DMS 273 (cell line): Measurements from ENCODE around the gene CEBPG.
A peak's percentile ranks its signal among the peaks of the same experiment; 100 is the strongest.

Experiments
- DNase-seq: peaks from one replicate; lab custom pipeline; 2025; ENCODE audit not compliant: unreplicated experiment; lab: John Stamatoyannopoulos, UW

CEBPG gene

DNA sequence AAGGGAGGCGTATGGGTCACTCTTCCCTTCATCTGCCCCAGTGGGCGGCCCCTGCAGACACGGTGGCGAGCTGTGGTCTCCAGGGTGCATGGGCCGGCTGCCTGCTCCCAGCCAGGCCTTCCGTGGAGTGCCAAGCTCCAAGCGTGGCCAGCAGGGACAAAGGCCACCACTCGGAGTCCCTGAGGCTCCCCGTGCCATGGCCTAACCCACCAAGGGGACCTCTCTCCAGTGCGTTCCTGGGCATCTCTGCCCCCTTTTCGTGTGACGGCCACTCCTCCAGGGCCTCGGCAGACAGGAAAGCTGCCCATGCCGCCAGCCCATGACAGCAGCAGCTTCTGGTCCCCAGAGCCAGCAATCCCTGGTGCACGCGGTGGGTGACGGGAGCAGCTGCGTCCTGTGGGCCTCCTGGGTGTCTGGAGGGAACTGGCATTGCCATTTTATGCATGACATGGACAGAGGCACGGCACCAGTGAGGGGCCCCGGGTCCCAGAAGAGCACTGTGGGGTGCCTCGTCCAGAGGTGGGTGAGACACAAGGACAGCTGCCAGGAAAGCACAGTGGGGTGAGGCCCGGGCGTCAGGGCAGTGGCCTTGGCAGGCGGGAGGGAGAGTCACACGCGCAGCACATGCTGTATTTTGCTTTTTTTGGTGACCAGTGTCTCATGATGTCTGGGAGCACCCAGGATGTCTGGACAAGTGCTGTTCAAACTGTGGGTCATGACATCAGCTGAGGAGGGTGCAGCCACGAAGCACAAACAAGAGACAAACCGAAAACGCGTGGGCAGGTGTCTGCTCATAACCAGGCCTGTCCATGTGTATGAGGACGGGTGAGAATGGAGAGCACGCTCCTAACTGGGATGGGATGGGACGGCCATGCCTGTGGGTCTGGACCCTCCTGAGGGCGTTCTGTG is 32.3 kb downstream of the CEBPG start:
- no peak for DNase-seq

DNA sequence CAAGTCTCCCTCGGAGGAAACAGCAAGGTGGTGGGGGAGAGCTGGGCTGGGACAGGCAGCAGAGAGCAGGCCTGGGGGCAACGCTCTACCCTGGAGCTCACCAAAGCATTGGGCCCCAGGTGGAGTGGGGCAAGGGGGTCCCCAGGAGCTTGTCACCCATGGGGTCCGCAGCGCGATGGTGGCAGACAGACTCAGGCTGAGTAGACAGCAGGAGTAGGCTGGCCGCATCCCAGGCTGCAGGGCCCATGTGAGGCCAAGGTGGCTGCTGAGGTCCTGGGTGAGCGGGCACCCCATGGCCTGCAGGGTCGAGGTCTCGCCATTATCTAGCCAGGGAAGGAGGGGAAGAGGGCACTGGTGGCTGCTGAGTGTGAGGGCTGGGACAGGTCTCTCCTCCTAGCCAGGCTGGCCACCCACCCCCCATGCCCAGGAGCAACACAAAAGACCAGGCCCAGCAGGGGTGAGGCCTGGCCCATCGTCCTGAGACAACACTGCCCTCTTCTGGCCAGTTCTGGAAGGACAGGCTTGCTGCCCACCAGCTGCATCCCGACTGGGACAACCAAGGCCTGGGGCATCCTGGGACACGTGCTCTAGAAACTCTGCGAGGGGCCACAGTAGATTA is 33.1 kb downstream of the CEBPG start:
- peak; percentile 79 for DNase-seq

DNA sequence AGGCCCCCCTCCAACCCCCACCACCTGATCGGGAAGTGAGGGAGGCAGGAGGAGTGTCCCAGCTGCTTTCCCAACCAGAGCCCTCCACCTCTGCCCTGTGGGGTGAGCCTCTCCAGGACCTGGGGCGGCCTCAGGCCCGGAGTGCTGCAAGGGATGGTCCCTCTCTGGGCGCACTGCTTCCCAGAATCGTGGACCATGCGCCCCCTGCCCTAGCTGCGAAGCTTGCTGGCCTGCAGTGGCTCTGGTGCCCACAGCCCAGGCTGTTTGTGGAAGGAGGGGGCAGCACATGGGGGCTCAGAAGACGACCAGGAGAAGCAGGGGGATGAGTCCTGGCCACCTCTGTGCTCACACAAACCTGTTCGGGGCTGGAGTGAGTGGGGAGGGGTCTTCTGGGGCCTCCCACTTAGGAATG is 33.6 kb downstream of the CEBPG start:
- DNase-seq, result no peak

DNA sequence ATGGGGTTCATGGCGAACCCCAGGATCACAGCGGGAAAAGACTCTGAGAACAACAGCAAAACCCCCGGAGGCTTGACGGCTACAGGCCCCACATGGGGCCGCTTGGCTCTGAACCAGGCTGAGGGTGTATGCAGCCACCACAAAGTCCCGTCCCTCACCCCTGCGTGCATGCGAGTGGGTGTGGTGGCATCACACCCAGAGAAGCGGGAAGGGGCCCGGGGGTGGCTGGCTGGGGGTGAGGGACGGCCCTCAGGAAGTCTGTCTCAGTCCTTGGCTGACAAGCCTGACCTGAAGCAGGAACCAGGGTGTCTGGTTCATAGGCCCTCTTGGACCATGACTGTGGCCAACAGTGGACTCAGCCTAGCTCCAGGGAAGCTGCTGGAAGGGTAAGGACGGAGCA is 34.2 kb downstream of the CEBPG start:
- no peak for DNase-seq

DNA sequence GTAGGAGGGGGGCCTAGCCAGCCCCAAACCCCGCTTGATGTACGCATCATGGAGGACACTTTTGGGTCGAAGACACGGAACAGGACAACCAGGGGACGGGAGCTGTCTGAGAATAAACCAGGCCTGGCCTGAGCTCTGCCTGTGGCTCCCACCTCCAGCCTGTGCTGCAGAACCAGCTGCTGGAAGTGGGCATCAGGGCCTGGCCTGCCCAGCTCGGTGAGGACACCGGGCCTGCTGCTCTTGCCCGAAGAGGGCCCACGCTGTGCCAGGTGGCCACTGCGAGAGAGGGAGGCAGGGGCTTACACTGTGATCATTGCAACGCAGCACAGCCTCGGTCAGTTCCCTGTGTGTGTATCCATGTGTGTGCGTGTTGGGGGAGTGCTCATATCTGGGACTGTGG is 34.6 kb downstream of the CEBPG start:
- DNase-seq, result no peak

DNA sequence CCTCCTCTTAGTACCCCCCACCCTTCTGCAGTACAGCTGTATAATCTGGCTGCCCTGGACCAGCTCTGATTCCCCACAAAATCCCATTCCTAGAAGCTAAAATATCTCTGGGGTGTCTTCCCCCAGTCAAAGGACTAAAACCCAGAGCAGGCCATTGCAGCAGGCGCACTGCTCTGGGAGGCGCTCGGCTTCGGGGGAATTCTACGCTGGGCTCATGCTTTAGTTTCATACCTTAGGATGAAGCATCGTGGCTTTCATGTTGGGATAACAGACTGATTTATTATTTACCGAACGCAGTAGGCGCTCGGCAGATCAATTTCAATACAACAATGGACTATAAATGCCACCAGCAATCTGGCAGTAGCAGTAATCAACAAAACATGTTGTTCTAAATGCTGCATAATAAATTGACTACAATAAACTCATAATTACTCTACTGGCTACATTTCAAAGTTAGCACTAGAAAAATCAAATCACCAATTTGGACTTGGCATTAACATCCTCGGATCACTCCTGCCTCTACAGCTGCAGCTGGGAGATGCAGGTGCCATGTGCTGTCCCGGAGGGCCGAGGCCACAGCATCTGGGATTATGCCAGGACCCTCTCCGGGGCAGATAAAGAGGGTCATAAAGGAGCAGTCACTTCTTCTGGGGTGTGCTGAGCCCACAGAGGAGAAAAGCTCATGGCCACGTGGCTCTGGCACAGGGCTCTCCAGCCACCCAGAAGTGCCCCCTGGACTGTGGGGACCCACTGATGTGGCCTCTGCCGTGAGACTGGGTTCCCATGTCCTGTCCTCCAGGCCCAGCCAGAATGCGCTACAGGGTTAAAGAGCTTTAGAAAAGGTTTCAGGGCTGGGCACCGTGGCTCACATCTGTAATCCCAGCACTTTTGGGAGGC is 35.3 kb downstream of the CEBPG start:
- DNase-seq, result no peak

DNA sequence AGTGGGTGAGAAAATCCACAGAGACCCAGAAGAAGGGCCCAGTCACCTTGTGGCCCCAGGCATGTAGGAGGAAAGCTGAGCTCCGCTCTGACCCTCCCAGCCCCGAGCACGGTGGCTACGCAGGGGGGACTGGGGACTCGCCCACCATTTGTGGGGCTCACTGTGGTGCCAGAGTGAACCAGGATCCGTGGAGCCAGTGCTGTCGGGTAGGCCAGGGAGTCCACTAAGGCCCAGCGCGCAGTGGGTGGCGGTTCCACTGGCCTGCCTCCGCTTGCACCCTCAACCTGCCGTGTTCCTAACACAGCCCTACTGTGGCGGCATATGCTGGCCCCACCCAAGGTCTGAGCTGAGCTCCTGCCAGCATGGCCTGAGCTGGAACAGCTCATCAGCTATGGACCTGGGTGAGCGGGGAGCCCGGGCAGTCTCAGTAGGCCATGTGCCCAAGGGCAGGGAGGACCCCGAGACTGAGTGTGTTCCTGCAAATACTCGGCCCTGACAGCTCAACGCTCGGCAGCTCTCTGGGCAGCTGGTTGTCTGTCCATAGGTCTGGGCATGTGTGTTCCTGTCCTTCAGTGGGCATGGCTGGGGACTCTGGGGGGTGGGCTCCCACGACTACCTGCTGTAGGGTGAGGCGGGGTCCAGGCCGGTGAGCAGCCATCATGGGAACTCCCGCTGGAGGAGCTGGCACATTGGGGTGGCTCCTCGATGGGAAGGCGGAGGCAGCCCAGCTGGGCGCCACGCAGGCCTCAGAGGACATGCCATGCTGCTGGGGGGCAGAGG is 36.6 kb downstream of the CEBPG start:
- no peak for DNase-seq

DNA sequence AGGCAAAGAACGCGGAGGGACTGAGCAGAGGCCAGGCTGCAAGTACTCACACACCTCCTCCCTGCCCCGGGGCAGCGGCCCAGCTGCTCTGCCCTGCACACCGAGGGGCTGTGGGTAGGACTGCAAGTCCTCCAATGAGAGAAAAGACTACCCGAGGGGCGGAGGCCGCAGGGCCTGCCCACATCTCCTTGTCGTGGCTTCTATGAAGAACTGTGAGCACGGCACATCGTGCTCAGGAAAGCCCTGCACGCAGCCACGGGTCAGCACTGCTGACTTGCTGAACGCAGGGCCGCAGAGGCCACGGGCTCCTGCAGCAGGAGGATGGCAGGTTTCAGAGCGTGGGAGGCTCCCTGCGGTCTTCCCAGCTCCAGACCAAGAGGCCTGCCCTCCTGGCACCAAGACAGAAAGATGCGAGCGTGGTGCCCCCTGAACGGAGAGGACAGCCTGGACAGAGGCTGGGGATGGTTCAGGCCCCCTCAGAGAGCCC is 37.4 kb downstream of the CEBPG start:
- DNase-seq, result no peak

DNA sequence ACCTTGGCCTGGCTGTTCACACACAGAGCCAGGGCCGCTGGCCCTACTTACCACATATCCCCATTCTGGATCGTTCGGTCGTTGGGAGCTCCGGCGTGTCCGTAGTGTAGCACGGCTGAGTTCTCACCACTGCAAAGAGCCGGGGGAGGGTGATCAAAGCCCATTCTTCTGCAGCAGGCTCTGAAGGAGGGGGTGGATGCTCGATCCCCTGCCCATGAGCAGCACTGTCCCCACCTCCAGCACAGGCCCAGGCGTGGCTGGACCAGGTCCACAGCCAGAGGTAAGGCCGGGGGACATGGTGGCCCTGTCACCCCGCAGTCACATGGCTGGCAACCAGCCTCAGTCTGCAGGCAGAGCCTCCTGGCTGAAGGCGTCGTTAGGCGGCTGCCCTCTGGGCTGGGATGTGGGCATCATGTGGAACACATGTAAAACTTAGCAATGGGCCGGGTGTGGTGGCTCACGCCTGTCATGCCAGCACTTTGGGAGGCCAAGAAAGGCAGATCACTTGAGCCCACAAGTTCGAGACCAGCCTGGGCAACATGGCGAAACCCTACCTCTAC is 38.2 kb downstream of the CEBPG start:
- DNase-seq, result no peak

DNA sequence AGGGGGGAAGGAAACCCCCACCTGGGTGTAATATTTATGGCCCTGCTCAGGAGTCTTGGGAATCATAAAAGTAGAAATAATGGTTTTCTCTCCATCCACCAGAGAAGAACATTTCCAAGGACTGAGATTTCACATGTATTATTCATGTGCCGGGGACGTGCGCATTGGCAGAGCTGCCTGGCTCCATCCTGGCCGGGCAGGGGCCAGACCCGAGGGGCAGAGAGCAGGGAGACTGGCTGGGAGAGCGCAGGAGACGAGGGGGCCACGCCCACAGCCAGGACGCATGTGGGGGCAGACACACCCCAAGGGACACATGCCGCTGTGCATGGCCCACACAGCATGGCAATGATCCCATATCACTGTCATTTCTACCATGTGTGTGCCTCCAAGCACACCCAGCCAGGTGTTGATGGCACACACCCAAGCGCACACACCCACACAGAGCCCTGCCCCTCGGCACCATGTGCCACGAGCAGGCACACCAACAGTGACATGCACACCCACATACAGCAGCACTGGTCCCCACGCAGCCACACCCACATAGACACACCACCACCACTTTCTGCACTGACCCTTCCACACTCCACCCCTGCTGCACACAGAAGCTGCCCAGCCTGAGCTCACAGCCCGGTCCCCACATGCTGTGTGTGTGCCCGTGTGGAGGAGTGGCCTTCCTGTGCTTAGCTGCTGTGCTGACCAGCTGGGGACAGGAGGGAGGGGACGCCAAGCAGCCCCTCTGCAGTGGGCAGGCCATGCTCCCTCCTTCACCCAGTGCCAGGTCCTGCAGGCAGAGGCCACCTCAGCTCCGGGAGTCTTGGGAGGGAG is 39.3 kb downstream of the CEBPG start:
- DNase-seq, result no peak

DNA sequence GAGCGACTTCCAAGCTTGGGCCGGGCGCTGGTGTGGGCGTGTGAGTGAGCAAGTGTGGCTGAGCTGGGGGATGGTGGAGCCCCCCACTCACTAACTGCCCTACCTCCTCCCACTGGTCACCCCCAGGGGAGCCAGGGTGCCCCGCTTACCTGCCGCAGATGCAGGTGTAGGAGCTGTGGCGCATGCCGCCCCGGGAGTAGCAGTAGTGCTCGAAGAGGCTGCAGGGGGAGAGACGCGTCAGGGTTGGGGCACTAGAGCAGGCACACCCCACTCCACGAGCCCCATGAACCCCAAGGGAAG is 39.9 kb downstream of the CEBPG start:
- DNase-seq, result no peak

DNA sequence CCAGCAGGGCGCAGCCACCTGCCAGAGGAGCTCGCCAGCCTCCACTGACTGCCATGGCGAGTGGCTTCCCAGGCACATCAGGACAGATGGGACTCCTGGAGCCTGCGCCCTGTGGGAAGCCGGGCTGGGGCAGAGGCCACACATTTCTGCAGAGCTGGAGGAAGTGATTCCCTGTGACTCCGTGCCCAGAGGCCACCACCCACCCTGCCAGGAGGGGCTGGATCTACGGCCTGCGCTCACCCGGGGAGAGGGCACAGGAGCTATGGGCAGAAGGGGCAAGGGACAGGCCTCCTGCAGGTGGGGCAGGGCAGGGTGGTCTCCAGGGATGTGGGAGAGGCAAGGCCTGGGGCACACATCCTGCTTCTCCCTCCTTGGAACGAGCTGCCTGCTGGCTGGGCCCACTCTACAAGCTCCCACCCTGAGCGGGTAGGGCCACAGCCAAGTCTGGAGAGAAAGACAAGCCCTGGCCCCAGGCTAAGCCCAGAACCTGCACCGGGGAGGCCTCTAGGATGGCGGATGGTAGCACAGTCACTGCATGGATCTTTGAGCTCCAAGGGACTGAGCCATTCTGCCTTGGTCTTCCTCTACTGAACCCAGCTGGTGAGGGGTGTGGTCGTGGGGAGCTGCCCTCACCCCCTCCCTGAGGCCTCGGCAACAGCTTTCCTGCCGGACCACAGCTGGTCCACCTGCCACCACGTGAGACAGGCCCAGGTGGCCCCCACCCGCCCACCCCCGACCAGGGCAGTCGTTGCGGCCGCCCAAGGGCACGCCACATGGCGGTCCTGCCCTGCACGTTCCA is 40.6 kb downstream of the CEBPG start:
- no peak for DNase-seq

DNA sequence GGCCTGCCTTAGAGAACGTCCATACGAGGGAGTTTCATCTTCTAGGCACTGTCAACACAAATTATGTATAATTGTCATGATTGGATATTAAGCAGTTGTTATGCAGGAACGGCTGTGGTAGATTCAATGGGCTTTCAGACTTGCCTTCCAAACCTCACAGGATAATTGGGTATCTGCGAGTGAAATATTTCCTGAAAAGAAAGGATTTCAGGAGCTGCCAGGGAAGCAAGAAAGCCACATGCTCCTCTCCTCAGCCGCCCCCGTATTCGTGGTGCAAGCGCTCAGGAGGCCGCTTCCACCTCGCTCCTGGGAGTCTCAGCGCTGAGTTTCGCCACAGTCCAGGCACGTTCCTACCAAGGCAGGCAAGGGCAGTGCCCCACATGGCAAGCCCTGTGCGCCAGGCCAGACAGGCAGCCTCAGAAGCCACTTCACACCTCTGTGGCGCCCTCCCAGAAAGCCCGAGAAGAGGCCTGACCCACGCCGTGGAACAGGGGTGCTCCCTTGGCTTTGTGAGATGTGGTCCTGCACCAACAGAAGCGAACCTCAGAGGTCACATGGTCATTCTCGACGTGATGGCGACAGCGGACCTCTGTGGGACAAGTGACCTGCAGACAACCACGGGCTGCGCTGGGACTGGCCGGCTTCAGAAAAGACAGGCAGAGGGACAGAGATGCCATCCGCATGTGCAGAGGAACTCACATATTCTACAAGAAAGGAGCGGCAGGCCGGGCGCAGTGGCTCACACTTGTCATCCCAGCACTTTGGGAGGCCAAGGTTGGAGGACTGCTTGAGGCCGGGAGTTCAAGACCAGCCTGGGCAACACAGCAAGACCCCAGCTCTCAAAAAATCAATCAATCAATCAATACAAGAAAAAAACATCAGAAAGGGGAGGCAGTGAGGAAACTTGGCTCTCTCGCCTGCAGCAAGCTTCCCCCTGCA is 41.4 kb downstream of the CEBPG start:
- DNase-seq, result no peak

DNA sequence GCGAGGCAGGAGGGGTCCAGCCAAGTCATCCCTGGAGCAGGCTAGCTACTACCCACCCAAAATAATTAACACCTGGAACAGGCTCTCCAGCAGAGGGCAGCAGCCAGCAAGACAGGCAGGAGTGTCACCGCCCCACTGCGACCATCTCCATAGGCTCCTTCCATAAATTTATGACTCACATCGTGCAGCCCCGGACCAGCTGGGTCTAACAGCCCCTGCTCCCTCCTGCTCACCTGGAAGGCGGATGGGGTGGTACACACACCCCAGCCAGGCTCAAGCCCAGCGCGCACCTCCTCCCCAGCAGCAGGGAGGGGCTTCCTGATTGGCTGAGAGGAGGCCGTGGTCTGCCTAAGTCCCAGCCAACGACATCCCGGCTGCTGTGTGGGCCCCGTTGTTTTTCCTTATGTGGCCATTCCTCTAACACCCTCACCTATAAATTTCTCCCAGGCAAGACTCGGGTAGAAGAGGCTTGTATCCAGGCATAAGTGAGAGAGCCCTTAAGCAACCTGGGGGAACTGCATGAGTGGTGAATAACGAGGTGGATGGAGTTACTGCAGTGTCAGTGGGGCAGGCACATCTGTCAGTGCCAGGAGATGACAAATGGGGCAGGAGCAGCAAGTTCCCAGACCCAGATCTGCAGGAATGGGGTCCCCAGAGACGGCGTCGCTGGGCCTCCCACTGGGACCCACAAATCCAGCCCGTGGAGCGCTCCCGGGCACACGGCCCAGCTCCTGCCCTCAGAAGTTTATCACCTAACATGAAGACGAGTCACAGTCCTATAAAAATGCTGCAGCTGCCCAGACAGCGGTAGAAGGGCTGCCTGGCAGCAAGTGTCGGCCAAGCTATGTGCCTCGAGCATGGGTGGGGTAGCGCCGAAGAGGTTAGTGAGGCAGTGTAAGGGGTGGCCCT is 43.1 kb downstream of the CEBPG start:
- peak; percentile 86 for DNase-seq

DNA sequence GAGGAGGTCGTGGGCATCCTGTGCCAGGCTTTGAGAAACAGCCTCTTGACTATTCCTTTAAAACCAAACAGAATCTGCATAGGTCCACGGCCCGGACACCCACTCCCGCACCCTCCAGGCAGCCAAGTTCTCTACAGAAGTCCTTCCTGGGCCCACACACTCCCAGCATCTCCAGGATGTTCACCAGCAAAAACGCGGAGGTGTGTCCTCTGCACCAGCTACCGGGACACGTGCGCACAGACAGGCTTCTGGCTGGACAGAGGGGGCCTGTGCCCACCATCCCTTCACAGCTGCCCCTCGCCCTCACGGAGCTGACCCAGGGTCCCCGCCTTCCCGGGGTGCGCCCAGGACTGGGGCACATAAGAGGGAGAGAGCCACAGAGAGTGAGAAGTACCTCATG is 44.2 kb downstream of the CEBPG start:
- no peak for DNase-seq

DNA sequence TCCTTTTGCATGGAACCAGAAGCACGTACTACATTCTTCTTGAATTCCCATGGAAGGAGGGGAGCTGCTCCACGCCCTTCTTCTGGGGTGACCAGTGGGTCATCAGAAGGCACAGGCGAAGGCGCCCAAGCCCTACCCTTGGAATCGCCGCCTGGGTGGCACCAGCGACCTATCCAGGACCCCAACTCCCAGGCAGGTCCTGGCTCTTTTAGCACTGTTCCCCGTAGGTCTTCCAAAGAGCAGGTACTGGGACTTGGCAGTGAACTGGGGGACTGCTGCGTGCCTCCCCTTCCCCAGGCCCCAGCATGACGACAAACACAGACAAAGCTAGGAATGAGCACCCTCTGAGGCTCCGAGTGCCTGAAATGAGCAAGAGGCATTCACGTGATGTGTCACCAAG is 45.0 kb downstream of the CEBPG start:
- no peak for DNase-seq
